Measurements from ENCODE around the gene SYNE1. TPM values are rescaled to one million over a fixed set of nuclear protein-coding genes. Genes with fewer than 3 reads are reported as not detected.

The SYNE1 gene
- total and polyA plus RNA-seq, 7 experiments from 2014 or later, result 50.6 to 205 (median 161) TPM

- Histone ChIP-seq H3K4me1 (ENCODE audit: control insufficient read depth in 2 of 2, insufficient read depth in 2 of 2, low read length in 2 of 2) (no peaks in the 10 kb centered on the region), H3K27me3 (ENCODE audit: control insufficient read depth in 2 of 2, insufficient read depth in 2 of 2, low read length in 2 of 2) (no peaks in the 10 kb centered on the region), H3K9me3 (ENCODE audit: control insufficient read depth in 2 of 3, low read length in 3 of 3) (no peaks in the 10 kb centered on the region), H3K36me3 (ENCODE audit: control insufficient read depth in 2 of 3, insufficient read depth in 3 of 3, low read length in 3 of 3) (no peaks in the 10 kb centered on the region), H3K4me3 (ENCODE audit: low read length) (no peak overlapping the region), H3K27ac (ENCODE audit: low read depth, low read length) (no peak overlapping the region)
- DNase-seq, result no peak
- CTCF ChIA-PET, result no interaction called here
- ATAC-seq, result no peak
- POLR2A ChIA-PET, result no interaction called here
- H3K27me3 Mint-ChIP-seq, result peaks cover 0 to 11% (median 6%) of the 10 kb centered on the region in 5 donors
- peaks cover 0 to 11% (median 4%) of the 10 kb centered on the region in 5 donors for H3K36me3 Mint-ChIP-seq
- H3K27ac Mint-ChIP-seq, result no peak overlapping the region
- intact Hi-C loops (cut with micrococcal nuclease), result no loop called here
- no peak overlapping the region for H3K4me3 Mint-ChIP-seq
- peaks cover 0 to 3% (median 0%) of the 10 kb centered on the region in 7 donors for H3K4me1 Mint-ChIP-seq
- H3K9me3 Mint-ChIP-seq, result peaks cover 0 to 3% (median 0%) of the 10 kb centered on the region in 11 donors
These were observed 529.2 kb downstream of the SYNE1 start for GRCh38 chr6:152107973-152108372.

GRCh38 chr6:152100183-152100618 lies 537.0 kb downstream of the SYNE1 start:
- ATAC-seq (peak; percentile 64), DNase-seq (no peak)
- no peak overlapping the region for H3K27ac Mint-ChIP-seq
- intact Hi-C loops (cut with micrococcal nuclease), result no loop called here
- no peak overlapping the region for H3K4me3 ChIP-seq (ENCODE audit: low read length)
- H3K4me1 Mint-ChIP-seq, result no peaks in the 10 kb centered on the region
- H3K9me3 Mint-ChIP-seq, result no peaks in the 10 kb centered on the region
- H3K27me3 Mint-ChIP-seq, result no peaks in the 10 kb centered on the region
- no peaks in the 10 kb centered on the region for H3K27me3 ChIP-seq (ENCODE audit: control insufficient read depth in 2 of 2, insufficient read depth in 2 of 2, low read length in 2 of 2)
- H3K36me3 ChIP-seq (ENCODE audit: control insufficient read depth in 2 of 3, insufficient read depth in 3 of 3, low read length in 3 of 3), result no peaks in the 10 kb centered on the region
- no peak overlapping the region for H3K4me3 Mint-ChIP-seq
- no peaks in the 10 kb centered on the region for H3K4me1 ChIP-seq (ENCODE audit: control insufficient read depth in 2 of 2, insufficient read depth in 2 of 2, low read length in 2 of 2)
- ChIA-PET POLR2A (no interaction called here), CTCF (no interaction called here)
- peaks cover 0 to 6% (median 0%) of the 10 kb centered on the region in 5 donors for H3K36me3 Mint-ChIP-seq
- no peak overlapping the region for H3K27ac ChIP-seq (ENCODE audit: low read depth, low read length)
- no peaks in the 10 kb centered on the region for H3K9me3 ChIP-seq (ENCODE audit: control insufficient read depth in 2 of 3, low read length in 3 of 3)

GRCh38 chr6:152099446-152100182 lies 537.5 kb downstream of the SYNE1 start:
- H3K9me3 ChIP-seq (ENCODE audit: control insufficient read depth in 2 of 3, low read length in 3 of 3), result no peaks in the 10 kb centered on the region
- ChIA-PET CTCF (no interaction called here), POLR2A (interaction anchor here (0.5 kb wide), 1 partner anchor 566 kb away, joined by 3 read pairs; no protein-coding TSS in a partner anchor)
- ATAC-seq (no peak), DNase-seq (no peak)
- H3K36me3 ChIP-seq (ENCODE audit: control insufficient read depth in 2 of 3, insufficient read depth in 3 of 3, low read length in 3 of 3), result no peaks in the 10 kb centered on the region
- no peak overlapping the region for H3K4me3 Mint-ChIP-seq
- no peak overlapping the region for H3K27ac ChIP-seq (ENCODE audit: low read depth, low read length)
- no peaks in the 10 kb centered on the region for H3K27me3 ChIP-seq (ENCODE audit: control insufficient read depth in 2 of 2, insufficient read depth in 2 of 2, low read length in 2 of 2)
- H3K4me3 ChIP-seq (ENCODE audit: low read length), result no peak overlapping the region
- intact Hi-C loops (cut with micrococcal nuclease), result no loop called here
- H3K27ac Mint-ChIP-seq, result no peak overlapping the region
- H3K9me3 Mint-ChIP-seq, result no peaks in the 10 kb centered on the region
- H3K4me1 Mint-ChIP-seq, result no peaks in the 10 kb centered on the region
- peaks cover 0 to 6% (median 0%) of the 10 kb centered on the region in 5 donors for H3K36me3 Mint-ChIP-seq
- H3K27me3 Mint-ChIP-seq, result no peaks in the 10 kb centered on the region
- no peaks in the 10 kb centered on the region for H3K4me1 ChIP-seq (ENCODE audit: control insufficient read depth in 2 of 2, insufficient read depth in 2 of 2, low read length in 2 of 2)

- Histone ChIP-seq H3K4me1 (ENCODE audit: control insufficient read depth in 2 of 2, insufficient read depth in 2 of 2, low read length in 2 of 2) (no peaks in the 10 kb centered on the region), H3K27me3 (ENCODE audit: control insufficient read depth in 2 of 2, insufficient read depth in 2 of 2, low read length in 2 of 2) (no peaks in the 10 kb centered on the region), H3K27ac (ENCODE audit: low read depth, low read length) (no peak overlapping the region), H3K9me3 (ENCODE audit: control insufficient read depth in 2 of 3, low read length in 3 of 3) (no peaks in the 10 kb centered on the region), H3K4me3 (ENCODE audit: low read length) (no peak overlapping the region), H3K36me3 (ENCODE audit: control insufficient read depth in 2 of 3, insufficient read depth in 3 of 3, low read length in 3 of 3) (no peaks in the 10 kb centered on the region)
- Mint-ChIP-seq H3K27me3 (no peaks in the 10 kb centered on the region), H3K36me3 (peaks cover 0 to 6% (median 0%) of the 10 kb centered on the region in 5 donors), H3K4me3 (no peak overlapping the region), H3K9me3 (no peaks in the 10 kb centered on the region), H3K4me1 (no peaks in the 10 kb centered on the region), H3K27ac (peak overlapping the region in 1 of 9 donors; percentile 84)
- intact Hi-C loops (cut with micrococcal nuclease), result no loop called here
- POLR2A ChIA-PET, result no interaction called here
- CTCF ChIA-PET, result no interaction called here
- no peak for DNase-seq
- no peak for ATAC-seq
These were observed 538.5 kb downstream of the SYNE1 start for GRCh38 chr6:152098683-152099082.

GRCh38 chr6:152096863-152097496 lies 540.2 kb downstream of the SYNE1 start:
- H3K27me3 Mint-ChIP-seq, result peaks cover 0 to 3% (median 0%) of the 10 kb centered on the region in 5 donors
- POLR2A ChIA-PET, result no interaction called here

GRCh38 chr6:152094992-152095592 lies 542.1 kb downstream of the SYNE1 start:
- H3K4me1 ChIP-seq (ENCODE audit: control insufficient read depth in 2 of 2, insufficient read depth in 2 of 2, low read length in 2 of 2), result no peaks in the 10 kb centered on the region
- intact Hi-C loops (cut with micrococcal nuclease), result no loop called here
- Mint-ChIP-seq H3K27me3 (peaks cover 0 to 3% (median 0%) of the 10 kb centered on the region in 5 donors), H3K4me3 (no peak overlapping the region), H3K36me3 (peaks cover 0 to 6% (median 0%) of the 10 kb centered on the region in 5 donors), H3K27ac (no peak overlapping the region), H3K4me1 (no peaks in the 10 kb centered on the region), H3K9me3 (no peaks in the 10 kb centered on the region)
- POLR2A ChIA-PET, result no interaction called here
- CTCF ChIA-PET, result no interaction called here
- H3K27ac ChIP-seq (ENCODE audit: low read depth, low read length), result no peak overlapping the region
- H3K4me3 ChIP-seq (ENCODE audit: low read length), result no peak overlapping the region
- H3K27me3 ChIP-seq (ENCODE audit: control insufficient read depth in 2 of 2, insufficient read depth in 2 of 2, low read length in 2 of 2), result no peaks in the 10 kb centered on the region
- DNase-seq, result no peak
- peak; percentile 88 for ATAC-seq
- no peaks in the 10 kb centered on the region for H3K36me3 ChIP-seq (ENCODE audit: control insufficient read depth in 2 of 3, insufficient read depth in 3 of 3, low read length in 3 of 3)
- no peaks in the 10 kb centered on the region for H3K9me3 ChIP-seq (ENCODE audit: control insufficient read depth in 2 of 3, low read length in 3 of 3)

More at GRCh38 chr6:152096863-152097496, 540.2 kb downstream of the SYNE1 start:
- ATAC-seq, result no peak
- Histone ChIP-seq H3K4me3 (ENCODE audit: low read length) (no peak overlapping the region), H3K4me1 (ENCODE audit: control insufficient read depth in 2 of 2, insufficient read depth in 2 of 2, low read length in 2 of 2) (no peaks in the 10 kb centered on the region), H3K27me3 (ENCODE audit: control insufficient read depth in 2 of 2, insufficient read depth in 2 of 2, low read length in 2 of 2) (no peaks in the 10 kb centered on the region), H3K36me3 (ENCODE audit: control insufficient read depth in 2 of 3, insufficient read depth in 3 of 3, low read length in 3 of 3) (no peaks in the 10 kb centered on the region), H3K27ac (ENCODE audit: low read depth, low read length) (no peak overlapping the region), H3K9me3 (ENCODE audit: control insufficient read depth in 2 of 3, low read length in 3 of 3) (no peaks in the 10 kb centered on the region)
- no peak for DNase-seq
- CTCF ChIA-PET, result no interaction called here
- Mint-ChIP-seq H3K4me1 (no peaks in the 10 kb centered on the region), H3K27ac (no peak overlapping the region), H3K4me3 (no peak overlapping the region), H3K36me3 (peaks cover 0 to 6% (median 0%) of the 10 kb centered on the region in 5 donors), H3K9me3 (no peaks in the 10 kb centered on the region)
- intact Hi-C loops (cut with micrococcal nuclease), result no loop called here
